Stimulated activated memory B cell treated with anti-CD40 and anti-IgM and Interleukin-4, amounts not matched to agents 10 μg/mL and 1 μg/mL and 100 μg/mL, for 72 hours (primary cell): Measurements from ENCODE around the gene CSRNP2.
"Not testable (repeated sequence)": the region's sequence is repeated elsewhere in the genome, so short reads cannot be mapped to it uniquely, and the experiment has no call there.

Experiments used
- ATAC-seq: fragments of 150-1000 bp; cut with Tn5 transposase; 2 replicates; pipeline ENCODE4 v1.10.0; 2021
- H3K27ac Mint-ChIP-seq: one replicate; pipeline ENCODE4 v1.8.0; 2022; ENCODE audit warnings: mild to moderate bottlenecking, mixed read lengths
- H3K27me3 Mint-ChIP-seq: one replicate; pipeline ENCODE4 v1.8.0; 2022; ENCODE audit warnings: mixed read lengths
- H3K36me3 Mint-ChIP-seq: one replicate; pipeline ENCODE4 v1.8.0; 2022; ENCODE audit warnings: mixed read lengths
- H3K4me1 Mint-ChIP-seq: one replicate; pipeline ENCODE4 v1.8.0; 2022; ENCODE audit warnings: mixed read lengths
- H3K4me3 Mint-ChIP-seq: one replicate; pipeline ENCODE4 v1.8.0; 2022; ENCODE audit warnings: mild to moderate bottlenecking, moderate library complexity, mixed read lengths
- H3K9me3 Mint-ChIP-seq: one replicate; pipeline ENCODE4 v1.8.0; 2022; ENCODE audit warnings: mixed read lengths

Gene CSRNP2

DNA sequence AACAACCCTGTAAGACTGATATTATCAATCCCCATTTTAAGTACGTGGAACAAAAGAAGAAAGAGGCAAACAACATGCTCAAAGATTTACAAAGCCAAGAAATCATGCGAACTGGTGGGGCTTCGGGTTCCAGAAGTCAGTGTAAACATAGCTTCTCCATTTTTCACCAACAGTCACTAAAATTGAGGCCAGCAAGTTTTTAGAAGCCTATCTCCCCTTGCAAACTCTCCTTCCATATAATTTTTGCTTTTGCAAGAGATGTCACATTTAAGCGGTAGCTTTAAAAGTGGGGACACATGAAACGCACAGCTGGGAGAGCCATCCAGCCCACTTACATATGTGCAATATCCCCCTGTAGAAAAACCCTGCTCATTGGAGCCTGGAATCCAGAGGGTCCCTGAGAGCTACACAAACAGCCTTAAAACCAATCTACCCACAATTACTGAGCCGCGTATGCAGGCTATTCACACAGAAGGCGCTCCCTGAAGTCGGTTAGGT is 58.0 kb downstream of the CSRNP2 start:
- Mint-ChIP-seq H3K36me3 (no peaks in the 10 kb centered on the region), H3K9me3 (no peaks in the 10 kb centered on the region), H3K27me3 (no peaks in the 10 kb centered on the region), H3K27ac (peak overlapping the region; percentile 86), H3K4me1 (peaks cover 34% of the 10 kb centered on the region), H3K4me3 (peak overlapping the region; percentile 95)
- ATAC-seq: no peak

DNA sequence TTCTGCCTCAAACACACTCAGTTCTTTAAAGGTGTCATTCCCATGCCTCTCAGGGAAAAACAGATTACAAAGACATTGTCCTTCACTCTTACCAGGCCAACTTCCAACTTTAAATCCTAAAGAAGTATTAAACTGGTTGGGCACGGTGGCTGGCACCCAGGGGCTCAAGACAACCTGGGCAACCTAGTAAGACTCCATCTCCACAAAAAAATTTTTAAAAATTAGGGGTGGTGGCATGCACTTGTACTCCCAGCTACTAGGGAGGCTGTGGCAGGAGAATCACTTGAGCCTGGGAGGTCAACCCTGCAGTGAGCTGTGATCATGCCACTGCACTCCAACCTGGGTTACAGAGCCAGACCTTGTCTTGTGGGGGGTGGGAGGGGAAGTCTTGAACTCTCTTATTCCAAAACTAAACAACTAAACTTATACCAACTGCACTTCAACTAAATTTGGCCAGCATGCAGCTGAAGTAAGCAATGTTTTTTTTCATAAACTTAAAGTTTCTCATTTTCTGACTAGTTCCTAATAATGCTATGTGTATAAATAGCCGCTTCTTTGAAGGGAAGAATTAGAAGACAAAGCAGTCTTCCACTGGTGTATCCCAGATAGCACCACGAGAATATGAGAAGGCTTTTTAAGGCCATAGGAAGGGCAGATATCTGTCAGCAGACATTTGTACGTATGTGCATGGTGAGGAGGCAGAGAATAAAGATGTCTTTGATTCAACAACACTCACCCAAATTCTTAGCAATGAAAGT is 59.6 kb downstream of the CSRNP2 start:
- no peak for ATAC-seq
- Mint-ChIP-seq H3K4me3 (peak overlapping the region; percentile 95), H3K36me3 (no peaks in the 10 kb centered on the region), H3K27ac (peak overlapping the region; percentile 86), H3K27me3 (no peaks in the 10 kb centered on the region), H3K4me1 (peaks cover 34% of the 10 kb centered on the region), H3K9me3 (no peaks in the 10 kb centered on the region)

DNA sequence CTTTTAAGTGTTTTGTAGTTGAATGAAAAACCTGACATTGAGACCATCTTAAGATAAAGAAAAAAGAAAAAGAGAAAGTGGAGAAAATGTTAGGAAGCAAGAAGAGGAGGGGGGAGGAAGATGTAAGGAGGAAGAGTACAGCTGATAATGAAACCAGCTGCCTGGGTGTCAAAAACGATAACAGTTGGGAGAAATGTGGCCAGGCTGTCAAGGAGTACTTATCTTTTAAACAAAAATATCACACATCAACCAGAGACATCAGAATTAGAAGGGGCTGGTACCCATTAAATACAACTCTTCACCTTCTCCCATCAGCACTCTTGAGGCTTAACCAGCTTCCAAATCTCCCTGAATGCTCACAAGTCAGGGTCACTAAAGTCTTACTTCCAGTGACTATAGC is 61.7 kb downstream of the CSRNP2 start:
- Mint-ChIP-seq H3K27me3 (no peaks in the 10 kb centered on the region), H3K4me1 (peaks cover 36% of the 10 kb centered on the region), H3K36me3 (no peaks in the 10 kb centered on the region), H3K4me3 (no peak overlapping the region), H3K9me3 (no peaks in the 10 kb centered on the region), H3K27ac (peak overlapping the region; percentile 40)
- ATAC-seq: no peak

DNA sequence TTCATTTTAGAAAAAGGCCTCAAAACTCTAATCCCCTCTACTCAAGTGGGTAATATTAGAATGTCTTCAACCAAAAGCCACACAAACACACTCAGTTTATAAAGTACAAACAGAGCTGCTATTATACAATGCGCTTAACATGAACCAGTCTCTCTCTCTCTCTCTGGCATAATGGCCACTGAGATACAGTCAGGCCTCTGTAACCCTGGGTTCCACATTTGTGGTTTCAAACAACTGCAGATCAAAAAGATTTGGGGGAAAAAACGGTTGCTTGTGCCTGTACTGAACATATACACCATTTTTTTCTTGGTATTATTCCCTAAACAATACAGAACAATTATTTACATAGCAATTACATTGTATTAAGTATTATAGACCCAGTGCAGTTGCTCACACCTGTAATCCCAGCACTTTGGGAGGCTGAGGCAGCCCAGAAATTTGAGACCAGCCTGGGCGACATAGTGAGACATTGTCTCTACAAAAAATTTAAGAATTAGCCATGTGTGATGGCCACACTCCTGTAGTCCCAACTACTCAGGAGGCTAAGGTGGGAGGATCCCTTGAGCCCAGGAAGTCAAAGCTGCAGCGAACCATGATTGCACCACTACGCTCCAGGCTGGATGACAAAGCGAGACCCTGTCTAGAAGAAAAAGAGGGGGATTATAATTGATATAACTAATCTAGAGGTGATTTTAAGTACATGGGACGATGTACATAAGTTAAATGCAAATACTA is 62.8 kb downstream of the CSRNP2 start:
- Mint-ChIP-seq H3K9me3 (no peaks in the 10 kb centered on the region), H3K36me3 (no peaks in the 10 kb centered on the region), H3K27ac (no peak overlapping the region), H3K4me1 (peaks cover 34% of the 10 kb centered on the region), H3K4me3 (no peak overlapping the region), H3K27me3 (no peaks in the 10 kb centered on the region)
- no peak for ATAC-seq

DNA sequence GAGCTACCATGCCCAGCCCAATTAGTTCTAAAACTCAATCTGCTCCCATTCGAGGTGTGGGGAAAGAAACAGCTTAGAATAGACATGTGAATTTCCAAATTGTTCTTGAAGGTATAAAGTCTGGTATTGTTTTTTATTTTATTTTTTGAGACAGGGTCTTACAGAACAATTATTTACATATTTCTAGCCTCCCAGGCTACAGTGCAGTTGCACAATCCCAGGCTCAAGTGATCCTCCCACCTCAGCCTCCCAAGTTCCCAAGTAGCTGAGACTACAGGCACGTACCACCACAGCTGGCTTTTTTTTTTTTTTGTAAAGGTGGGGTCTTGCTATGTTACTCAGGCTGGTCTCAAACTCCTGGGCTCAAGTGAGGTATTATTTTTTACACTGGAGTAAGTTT is 63.5 kb downstream of the CSRNP2 start:
- Mint-ChIP-seq H3K36me3 (no peaks in the 10 kb centered on the region), H3K4me1 (peaks cover 28% of the 10 kb centered on the region), H3K27me3 (no peaks in the 10 kb centered on the region), H3K4me3 (no peak overlapping the region), H3K27ac (no peak overlapping the region), H3K9me3 (no peaks in the 10 kb centered on the region)
- no peak for ATAC-seq

DNA sequence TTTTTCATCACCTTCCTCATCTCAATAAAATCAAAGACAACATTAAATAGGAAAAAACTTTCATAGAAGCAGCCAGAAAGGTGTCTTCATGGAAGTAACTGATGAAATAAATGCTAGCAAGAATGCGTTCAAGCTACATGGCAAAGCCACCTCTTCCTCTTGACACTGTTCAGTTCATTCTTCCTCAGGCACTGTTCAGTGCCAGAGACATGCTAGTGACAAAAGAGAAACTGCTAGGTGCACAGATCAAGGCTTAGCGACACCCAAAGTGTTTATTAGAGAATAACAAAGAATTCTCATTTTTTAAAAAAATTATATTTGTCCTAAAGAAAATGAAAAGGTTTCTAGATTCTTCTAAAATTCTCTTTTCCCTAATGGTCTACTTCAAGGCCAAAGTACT is 64.4 kb downstream of the CSRNP2 start:
- Mint-ChIP-seq H3K4me1 (peaks cover 18% of the 10 kb centered on the region), H3K27ac (no peak overlapping the region), H3K9me3 (no peaks in the 10 kb centered on the region), H3K36me3 (no peaks in the 10 kb centered on the region), H3K27me3 (no peaks in the 10 kb centered on the region), H3K4me3 (no peak overlapping the region)
- no peak for ATAC-seq

DNA sequence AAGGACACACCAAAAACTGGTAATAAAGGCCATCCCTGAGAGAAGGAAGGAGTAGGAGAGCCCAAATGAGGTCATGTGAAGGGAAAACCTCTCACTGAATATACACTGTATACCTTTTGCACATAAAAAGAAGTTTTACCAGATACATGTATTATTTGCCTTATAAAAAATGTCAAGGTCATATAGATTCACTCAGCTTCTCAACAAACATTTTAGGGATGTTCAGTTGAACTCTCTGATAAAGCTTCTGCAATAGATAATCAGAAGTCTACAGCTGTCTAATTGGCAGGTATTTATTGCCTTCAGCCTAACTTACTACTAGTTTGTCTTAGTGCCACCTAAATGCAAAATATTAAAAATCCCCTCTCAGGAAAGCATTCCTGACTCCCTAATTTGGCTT is 65.9 kb downstream of the CSRNP2 start:
- Mint-ChIP-seq H3K27ac (no peak overlapping the region), H3K27me3 (no peaks in the 10 kb centered on the region), H3K36me3 (no peaks in the 10 kb centered on the region), H3K4me3 (no peak overlapping the region), H3K9me3 (no peaks in the 10 kb centered on the region), H3K4me1 (peaks cover 16% of the 10 kb centered on the region)
- ATAC-seq: no peak

DNA sequence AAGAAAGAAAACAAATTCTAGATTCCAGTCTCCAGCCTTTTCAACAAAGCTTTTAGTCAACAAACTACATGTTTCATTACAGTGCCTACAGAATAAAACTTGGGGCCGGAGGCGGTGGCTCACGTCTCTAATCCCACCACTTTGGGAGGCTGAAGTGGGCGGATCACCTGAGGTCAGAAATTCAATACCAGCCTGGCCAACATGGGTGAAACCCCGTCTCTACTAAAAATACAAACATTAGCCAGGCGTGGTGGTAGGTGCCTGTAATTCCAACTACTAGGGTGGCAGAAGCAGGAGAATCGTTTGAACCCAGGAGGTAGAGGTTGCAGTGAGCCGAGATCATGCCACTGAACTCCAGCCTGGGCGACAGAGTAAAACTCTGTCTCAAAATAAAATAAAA is 68.9 kb downstream of the CSRNP2 start:
- H3K9me3 Mint-ChIP-seq, H3K27me3 Mint-ChIP-seq, H3K4me1 Mint-ChIP-seq, H3K27ac Mint-ChIP-seq, H3K36me3 Mint-ChIP-seq, H3K4me3 Mint-ChIP-seq, ATAC-seq: not testable (repeated sequence)

DNA sequence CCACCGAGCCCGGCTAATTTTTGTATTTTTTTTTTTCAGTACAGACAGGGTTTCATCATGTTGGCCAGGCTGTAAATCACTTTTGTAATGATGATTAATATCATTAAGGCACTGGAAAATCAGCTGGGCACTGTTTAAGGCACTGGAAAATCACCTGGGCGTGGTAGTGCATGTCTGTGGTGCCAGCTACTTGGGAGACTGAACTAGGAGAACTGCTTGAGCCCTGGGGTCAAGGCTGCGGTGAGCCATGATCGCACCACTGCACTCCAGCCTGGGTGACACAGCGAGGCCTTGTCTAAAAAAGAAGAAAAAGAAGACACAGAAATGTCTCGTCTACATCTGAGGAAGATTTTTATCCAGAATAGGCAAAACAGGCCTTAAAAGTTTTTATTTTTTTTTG is 70.0 kb downstream of the CSRNP2 start:
- Mint-ChIP-seq H3K4me1 (peaks cover 13% of the 10 kb centered on the region), H3K9me3 (no peaks in the 10 kb centered on the region), H3K36me3 (no peaks in the 10 kb centered on the region), H3K27me3 (no peaks in the 10 kb centered on the region), H3K27ac (no peak overlapping the region), H3K4me3 (no peak overlapping the region)
- no peak for ATAC-seq

DNA sequence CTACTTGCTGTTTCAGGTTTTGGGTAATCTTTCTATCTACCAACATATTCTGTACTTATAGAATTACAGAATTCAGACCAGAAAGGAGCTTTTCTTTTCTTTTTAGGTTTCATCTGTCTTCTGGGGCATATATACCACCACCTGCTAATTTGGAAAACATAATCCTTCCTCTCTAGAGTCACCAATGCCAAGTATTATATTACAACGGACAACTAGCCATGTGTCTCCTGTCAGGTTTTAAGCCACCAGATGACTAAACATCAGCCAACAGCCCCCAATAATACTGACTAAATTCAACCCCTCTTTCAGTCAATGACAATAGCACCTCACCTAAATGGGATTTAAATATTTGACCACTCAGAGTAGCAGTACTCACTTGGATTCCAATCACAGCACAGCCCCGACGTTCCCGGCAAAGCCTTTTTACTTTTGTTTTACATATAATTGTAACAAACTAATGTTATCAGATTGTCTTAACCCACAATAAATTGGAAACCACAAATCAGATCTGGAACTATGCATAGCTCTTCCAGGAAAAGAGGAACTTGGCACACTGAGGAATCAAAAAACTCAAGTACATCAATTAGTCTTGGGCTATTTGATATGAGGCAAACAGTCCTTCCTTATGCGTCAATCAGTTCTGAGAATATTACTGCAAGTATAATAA is 70.7 kb downstream of the CSRNP2 start:
- no peaks in the 10 kb centered on the region for H3K27me3 Mint-ChIP-seq
- no peak overlapping the region for H3K4me3 Mint-ChIP-seq
- ATAC-seq: no peak
- no peaks in the 10 kb centered on the region for H3K9me3 Mint-ChIP-seq
- H3K36me3 Mint-ChIP-seq: no peaks in the 10 kb centered on the region
- H3K4me1 Mint-ChIP-seq: peaks cover 13% of the 10 kb centered on the region
- H3K27ac Mint-ChIP-seq: no peak overlapping the region

DNA sequence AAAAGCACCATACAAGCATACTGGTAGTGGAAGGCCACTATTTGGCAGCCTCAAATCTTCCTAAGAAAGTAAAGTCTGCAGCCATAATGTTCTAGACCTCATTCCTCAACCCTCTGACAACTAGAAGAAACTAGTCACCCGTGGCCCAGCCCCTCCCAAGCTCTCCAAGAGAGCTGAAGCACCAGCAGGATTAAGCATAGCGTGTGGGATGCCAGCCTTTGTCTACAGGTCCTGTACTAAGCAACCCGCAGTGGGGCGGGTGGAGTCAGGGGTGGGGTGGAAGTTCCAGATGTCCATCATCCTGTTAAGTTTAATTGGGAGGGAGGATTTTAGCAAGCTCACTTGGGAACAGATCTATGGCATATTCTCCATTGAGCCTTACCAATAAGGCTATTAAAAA is 71.4 kb downstream of the CSRNP2 start:
- no peak for ATAC-seq
- Mint-ChIP-seq H3K36me3 (peaks cover 6% of the 10 kb centered on the region), H3K4me3 (no peak overlapping the region), H3K27me3 (no peaks in the 10 kb centered on the region), H3K4me1 (peaks cover 6% of the 10 kb centered on the region), H3K27ac (no peak overlapping the region), H3K9me3 (no peaks in the 10 kb centered on the region)
